Fibroblast of skin of scalp (primary cell): ENCODE measurements around the gene LRRN4. TPM values are rescaled to one million over a fixed set of nuclear protein-coding genes. Genes with fewer than 3 reads are reported as not detected.

Experiments used
- DNase-seq: peaks from one replicate; pipeline ENCODE4 v3.0.0-alpha.2; 2013
- polyA plus RNA-seq, 2 experiments: library from polyadenylated mRNA; unstranded; fragments of 120-200 nt; gene quantifications; one replicate each; pipeline ENCODE4 v1.2.1, GENCODE V29; 2013; ENCODE audit not compliant: insufficient read length in 2 of 2

LRRN4 gene
- 0.07 TPM for polyA plus RNA-seq (2013, experiment 1 of 2; ENCODE audit: insufficient read length)
- 0.09 TPM for polyA plus RNA-seq (2013, experiment 2 of 2; ENCODE audit: insufficient read length)

DNA sequence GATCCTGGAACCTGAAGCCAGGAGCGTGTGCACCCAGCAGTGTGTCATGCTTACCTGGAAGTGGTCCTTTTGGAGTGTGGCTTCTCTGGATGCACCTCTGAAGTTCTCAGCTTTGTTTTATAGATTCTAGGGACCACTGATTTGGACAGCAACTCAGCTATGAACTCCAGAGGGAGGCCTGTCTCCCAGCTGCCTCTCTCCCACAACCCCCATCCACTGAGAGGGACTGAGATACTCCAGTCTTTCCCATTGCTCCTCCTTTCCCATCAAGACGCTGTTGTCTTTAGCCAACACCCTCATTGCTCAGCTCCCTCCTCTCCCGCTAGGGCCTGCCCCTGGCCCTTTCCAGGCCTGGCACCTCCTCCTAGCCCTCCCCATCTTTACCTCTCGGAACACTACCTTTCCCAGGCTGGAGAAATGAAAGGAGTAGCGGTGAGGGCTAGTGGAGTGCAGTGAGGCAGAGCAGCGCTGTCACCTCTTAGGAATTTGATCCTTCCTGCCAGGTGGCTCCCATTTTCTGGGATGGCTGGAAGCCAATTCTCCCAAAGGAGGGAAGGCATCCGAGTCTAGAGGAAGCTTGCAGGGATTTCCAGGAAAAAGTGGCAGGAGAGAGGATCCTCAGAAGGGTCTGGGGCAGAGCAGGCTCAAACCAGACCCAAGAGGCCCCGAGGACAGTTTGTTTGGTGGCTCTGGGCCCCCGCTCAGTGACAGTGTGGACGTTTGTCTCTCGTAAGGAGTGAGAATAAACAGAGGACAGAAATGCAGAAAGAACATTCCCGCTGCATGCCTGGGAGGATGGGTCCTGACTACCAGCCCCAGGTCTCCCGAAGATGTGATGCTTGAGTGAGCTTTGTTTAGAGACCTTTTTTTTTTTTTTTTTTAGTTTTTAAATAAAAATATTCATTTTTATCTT, at the start of gene LRRN4:
LRRN4 (minus strand) TSS at position 285 of the 913 bp plus-strand sequence. CDS start 1,261 bp downstream, outside the sequence.
- peak; percentile 15 for DNase-seq

DNA sequence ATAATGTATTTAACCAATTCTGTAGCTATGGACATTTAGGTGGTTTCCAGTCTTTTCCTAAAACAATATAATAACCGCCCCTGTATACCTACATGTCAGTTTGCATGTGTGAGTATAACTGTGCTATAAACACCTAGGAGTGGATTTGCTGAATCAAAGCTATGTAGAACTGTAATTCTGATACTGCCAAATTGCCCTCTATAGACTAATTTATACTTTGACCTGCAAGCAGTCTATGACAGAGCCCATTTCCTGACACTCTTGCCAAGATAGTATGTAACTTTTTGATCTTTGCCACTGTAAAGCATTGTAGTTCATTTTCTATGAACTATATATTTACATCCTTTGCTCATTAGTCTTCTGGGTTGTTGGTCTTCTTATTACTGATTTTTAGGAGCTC, 49.4 kb upstream of the LRRN4 start:
- no peak for DNase-seq

DNA sequence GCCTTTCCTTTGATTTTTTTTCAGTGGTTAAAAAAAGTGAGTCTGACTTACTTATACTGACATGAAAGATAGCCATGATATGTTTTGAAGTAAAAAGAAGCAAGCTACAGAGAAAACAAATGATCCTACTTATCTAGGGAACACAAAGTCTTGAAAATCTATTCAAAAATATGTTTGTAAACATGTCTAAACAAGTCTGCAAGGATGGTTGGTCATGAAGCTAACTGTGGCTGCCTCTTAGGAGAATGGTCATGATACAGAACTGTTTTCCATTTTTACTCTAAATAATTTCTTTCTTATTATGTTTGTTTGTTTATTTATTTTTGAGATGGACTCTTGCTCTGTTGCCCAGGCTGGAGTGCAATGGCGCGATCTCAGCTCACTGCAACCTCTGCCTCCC, 47.5 kb upstream of the LRRN4 start:
- DNase-seq: no peak

DNA sequence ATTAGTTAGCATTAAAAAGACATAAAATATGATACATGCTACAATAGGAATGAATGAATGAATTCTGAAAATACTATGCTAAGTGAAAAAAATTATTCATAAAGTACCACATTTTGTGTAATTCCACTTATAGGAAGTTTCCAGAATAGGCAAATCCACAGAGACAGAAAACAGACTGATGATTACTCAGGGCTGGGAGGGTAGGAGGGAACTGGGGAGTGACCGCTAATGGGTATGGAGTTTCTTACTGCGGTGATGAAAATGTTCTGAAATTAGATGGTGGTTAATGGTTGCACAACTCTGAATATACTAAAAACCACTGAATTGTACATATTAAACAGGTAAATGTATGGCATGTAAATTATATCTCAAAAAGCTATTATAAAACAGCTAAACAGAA, 46.4 kb upstream of the LRRN4 start:
- no peak for DNase-seq

DNA sequence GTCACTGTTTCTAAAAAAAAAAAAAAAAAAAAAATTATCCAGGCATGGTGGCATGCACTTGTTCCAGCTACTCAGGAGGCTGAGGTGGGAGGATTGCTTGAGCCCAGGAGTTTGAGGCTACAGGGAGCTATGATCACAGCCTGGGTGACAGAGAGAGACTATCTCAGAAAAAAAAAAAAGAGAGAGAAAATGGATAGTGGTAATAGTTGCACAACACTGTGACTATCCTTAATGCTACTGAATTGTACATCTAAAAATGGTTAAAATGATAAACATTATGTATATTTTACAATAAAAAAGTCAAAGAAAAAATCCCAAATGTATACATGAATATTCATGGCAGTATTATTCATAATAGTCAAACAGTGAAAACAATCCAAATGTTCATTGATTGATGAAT, 46.0 kb upstream of the LRRN4 start:
- DNase-seq: no peak

DNA sequence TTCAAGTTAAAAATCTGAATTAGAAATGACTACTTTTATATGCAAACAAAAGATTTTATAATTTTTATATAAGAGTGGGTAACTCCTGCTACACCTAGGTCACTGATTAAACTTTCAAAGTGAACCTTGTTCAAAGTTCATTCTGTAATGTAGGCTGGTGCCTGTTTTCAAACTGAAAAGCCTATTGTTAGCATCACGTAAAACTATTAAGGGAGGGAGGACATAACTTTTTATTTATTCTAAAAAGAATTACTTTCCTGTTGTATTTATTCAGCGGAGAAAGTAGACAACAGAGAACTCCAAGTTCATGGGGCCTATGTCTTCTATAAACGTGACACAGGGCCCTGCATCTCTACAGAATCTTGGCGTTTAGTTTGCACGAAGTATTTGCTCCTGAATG, 41.5 kb upstream of the LRRN4 start:
- DNase-seq: no peak

DNA sequence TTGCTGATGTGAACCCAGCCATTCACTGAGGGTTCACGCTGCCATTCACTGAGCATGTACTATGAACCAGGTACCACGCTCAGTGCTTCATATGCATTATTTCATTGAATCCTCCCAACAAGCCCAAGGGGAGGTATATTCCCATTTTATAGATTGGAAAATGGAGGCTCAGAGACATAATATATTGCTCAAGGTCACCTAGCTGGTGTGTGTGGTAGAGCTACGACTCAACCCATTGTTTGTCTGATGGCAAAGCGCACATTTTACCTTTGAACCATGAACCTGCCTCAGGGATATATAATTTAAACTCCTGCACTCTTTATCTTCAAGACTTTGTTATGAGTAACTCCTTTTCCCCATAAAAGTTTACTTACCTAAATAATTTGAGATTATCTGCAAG, 40.7 kb upstream of the LRRN4 start:
- no peak for DNase-seq

DNA sequence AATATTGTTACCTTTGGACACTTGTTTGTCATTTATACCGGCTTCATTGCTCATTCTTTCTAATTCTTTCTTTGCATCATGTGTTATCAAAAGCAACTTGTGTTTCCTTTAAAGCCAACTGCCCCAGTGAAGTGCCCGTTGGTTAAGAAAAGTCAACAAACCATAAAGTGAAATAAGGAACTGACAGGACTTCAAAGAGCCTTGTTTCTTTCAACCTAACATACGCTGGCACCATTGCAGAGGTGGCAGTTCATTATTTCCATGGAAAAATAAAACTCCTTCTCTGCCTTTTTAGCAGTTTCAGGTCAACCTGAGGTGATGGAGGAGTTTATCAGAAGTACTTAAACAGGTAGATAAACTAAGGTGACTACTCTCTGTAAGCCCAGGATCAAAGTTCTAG, 40.2 kb upstream of the LRRN4 start:
- no peak for DNase-seq

DNA sequence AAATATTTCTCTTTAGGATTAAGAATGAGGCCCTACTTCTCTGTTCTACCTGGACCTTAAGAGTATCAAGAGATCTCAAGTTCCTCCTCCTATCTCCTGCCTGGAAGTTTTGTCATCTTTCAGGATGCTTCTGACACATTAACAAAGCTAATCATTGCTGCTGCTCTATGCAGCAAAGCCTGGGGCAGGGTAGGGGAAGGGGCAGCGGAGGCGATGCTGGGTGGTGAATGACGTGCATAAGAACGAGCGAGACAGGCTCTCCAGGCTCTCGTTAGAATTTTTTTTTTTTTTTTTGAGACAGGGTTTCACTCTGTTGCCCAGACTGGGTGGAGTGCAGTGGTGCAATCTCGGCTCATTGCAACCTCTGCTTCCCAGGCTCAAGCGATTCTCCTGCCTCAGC, 37.8 kb upstream of the LRRN4 start:
- DNase-seq: no peak

DNA sequence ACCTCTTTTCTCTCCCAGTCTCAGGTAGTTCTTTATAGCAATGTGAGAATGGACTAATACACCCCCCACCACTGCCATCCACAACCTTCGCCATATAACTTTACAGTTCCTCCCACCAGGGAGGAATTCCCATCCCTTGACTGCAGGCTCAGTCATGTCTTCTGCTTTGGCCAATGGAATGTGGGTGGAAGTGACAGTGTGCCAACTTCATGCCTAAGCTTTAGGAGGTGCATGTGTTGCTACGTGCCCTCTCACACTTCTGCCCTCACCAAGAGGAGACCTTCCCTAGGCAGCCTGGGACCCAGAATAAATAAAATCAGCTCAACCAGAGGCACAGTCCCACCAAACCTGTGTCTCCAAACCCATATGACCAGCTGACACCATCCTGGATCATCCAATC, 33.0 kb upstream of the LRRN4 start:
- DNase-seq: no peak

DNA sequence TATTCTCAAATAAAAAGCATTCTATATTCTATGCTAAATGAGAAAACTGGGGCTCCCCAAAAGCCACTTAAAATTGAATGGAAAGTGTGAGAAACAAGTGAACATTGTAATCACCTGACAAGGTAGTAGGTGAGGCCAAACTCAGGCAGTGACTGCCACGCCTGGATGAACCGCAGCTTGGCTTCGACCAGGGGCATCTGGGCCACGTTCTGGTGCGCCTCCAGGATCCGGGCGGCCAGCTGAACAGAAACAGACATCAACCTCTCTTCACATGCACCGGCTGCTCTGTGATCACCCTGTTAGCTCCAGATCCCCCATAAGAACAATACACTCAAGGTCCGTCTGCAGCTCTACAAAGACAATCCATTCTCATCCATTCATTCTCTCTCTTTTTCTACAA, 30.1 kb upstream of the LRRN4 start:
- DNase-seq: no peak

DNA sequence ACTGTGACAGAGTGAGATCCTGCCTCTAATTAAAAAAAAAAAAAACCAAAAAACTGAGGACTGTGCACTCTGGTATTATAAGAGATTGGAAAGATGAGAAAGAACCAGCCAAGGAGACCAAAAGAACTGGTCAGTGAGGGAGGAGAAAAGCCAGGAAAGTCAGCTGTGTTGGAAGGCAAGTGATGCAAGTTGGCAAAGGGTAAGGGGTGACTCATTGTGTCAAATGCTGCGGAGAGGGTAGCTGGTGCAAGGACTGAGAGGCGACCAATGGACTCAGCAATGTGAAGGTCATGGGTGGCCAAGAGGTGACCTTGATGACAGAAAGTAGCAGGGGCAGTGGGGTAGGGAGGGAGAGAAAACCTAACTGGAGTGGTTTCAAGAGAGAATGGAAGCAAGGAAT, 27.4 kb upstream of the LRRN4 start:
- peak; percentile 11 for DNase-seq

DNA sequence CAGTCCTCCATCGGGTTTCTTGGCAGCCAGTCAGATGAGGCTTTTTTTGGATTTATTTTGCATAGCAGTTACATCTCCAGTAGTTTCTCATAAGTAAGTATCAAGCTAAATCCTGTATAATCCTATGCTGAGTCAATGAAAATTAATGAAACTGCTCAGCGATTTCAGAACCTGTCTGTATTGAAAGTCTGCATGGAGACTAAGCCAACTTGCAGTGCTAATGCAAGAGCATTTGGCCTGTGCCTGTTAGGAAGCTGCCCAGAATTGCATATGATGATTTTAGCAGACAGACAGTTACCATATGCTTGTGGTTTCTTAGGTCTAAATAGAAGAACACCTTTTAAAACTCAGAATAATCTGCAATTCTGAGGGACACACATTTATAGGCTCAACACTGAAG, 25.2 kb upstream of the LRRN4 start:
- DNase-seq: no peak

DNA sequence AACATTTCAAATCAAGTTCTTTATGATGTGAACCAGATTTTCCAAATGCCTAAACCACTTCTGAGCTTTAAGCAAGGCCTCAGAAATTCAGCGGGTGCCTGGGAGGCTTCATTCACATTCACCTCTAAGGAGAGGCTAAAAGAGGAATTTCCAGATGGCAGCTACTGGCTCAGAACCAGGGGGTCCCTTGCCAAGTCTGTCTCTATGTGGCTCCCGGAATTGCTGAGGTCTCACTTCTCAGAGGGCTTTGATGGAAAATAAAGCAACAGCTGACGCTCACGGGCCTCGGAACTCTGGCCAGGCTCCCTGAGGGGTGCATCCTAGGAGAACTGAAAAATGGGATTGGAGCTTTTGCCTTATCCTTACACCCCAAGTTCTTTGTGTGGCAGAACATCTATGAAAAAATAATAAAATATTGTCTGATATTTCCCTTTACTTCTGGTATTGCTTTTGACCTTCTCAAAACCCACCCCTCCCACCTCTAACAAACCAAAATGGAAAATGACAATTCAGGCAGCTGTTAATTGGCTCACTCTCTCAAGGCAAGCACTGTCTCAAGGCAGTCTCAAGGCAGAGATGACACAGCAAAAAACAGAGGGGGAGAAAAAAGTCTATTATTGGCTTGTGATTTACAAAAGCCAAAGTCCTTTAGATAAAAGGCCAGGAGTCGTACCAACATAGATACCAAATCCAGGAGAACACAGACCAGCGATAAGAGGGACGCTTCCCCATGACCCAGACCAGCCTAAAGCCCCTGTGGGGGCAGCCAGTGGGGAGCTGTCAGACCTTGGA, 21.8 kb upstream of the LRRN4 start:
- peak; percentile 9 for DNase-seq

DNA sequence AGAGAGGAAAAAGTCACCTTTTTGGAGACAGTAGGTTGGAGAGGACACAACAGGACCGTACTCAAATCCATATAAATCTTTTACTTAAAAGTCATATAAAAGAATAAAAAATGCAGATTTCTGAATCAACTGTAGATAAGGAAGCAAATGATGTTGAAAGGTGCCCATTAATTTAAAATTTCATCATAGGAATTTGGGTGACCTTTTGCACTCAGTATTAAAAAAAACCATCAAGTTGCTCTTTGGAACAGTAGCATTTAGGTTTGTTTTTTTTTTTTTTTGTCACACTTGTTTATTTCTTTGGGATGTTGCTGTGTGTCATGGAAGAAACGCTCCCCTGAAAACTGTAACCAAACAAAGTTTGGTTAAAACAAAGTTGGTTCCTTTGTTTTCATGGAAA, 20.9 kb upstream of the LRRN4 start:
- DNase-seq: no peak

DNA sequence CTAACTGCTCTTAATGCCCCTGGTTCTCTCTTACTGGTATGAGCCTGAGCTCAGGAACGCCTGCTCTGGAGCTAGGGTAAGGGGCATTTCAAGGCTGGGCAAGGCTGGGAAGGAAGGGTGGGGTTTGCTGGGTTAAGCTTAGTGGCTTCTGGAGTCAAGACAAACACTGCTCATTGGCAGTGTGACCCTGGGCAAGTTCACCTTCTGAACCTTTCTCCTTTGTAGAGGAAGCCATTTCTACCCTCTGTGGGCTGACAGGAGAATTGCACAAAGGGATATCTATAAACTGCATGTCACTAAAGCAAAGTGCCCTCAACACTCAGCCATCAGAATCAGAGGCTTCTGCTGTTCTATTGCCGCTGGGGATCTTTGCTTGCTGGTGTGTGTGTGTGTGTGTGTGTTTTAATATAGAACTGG, 20.3 kb upstream of the LRRN4 start:
- peak; percentile 23 for DNase-seq

DNA sequence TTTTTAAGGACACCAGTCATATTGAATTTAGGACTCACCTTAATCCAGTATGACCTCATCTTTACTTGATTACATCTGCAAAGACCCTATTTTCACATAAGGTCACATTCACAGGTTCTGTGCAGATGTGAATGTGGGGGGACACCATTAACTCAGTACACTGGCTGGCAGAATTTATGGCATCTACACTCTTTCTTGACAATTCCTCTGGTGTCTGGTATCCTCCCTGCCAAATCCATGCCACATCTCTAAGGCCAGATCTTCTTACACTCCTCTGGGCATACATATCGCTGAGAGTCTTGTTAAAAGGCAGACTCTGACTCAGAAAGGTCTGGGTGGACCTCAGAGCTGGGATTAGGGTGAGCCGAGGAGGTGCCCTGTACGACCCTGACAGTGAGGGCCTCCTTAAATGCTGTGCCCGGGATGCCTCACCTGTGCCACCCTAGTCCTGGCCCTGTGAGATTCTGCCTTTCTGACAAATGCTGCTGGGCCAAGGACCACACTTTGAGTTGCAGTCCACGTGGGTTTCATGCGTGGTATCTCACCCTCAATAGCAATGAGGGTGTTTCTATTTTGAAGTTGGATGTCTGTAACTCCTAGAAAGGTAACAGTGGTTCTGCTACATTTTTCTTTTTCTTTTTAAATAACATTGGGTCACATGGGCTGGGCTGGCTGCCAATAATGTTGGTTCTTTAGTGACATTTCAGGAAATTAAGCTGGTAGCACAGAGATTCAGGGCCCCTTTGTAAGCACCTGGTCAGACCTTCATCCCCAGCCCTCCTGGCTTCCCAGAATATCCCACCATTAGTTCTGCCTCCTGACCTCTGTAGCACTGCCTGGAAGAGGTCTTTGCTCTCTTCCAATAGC, 17.2 kb upstream of the LRRN4 start:
- no peak for DNase-seq

DNA sequence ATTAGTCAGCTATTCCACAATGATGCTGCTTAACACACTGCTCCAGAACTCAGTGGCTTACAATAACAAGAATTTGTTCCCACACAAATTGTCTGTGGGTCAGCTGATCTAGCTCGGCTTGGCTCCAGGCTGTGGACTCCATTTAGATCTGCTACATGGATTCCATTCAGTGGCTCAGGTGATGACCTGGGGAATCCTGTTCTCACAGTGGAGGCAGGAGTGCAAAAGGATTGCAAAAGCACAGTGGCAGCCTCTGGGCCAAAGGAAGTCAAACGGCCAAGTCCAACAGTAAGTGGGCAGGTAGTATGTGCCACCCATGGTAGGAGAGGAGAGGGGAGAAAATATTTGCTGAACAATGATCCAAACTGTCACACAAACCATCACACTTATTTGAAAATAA, 15.8 kb upstream of the LRRN4 start:
- DNase-seq: no peak

DNA sequence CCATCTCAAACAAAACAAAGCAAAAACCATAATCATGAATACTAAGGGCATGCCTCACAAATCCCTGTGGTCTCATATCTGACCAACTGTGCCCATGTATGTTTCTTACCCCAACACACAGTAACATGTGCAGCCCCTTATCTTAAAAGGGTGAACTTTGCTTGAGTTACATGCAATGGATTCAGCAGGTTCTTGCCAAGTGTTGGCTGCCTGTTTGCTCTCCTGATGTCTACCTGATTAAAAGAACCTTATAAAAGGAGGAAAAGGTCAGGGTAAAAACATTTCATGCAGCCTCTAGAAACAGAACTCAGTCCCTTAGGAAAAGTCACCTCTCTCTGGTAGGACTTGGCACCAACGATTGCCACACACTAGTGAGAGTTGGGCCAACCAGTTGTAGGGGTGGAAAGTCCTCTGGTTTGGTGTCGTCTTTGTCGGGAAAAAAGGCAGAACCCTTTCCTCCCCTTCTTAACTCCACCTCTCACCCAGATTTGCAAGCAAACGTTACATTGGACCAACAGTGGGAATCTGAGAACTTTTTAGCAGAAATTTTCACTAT, 14.0 kb upstream of the LRRN4 start:
- no peak for DNase-seq

DNA sequence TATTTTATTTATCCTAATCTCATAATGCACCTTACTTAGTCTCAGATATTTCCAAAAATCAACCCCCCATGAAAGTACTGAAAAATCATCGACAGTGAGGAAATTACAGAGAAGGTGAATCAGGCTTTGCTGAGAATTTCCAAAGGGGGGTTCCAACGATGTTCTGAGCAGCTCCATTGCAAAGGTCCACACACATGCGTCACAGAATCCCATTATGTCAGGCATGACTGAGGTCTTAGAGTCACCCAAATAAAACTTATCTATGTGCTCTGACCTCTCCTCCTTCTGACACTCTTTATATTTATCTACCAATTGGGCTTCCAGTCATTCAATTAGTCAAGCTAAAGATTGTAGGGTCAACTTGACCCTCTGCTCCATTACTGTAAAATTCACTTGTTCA, 12.7 kb upstream of the LRRN4 start:
- DNase-seq: no peak

DNA sequence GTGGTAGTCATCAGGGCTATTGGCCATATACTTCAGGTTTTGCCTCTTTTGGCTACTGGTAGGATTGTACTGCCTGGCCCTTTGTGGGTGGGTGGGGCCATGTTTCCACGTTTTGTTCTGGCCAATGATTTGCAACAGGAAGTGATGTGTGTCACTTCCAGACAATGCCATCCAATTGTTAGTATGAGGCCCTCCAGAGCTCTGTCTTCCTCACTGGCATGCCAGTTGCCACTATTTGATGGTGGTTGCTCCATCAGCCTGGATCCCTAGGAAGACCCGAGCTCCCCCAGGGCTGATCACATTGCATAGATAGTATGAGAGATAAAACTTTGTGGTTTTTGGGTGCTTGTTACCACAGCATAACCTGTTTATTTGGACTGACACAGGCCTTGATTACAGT, 7.7 kb upstream of the LRRN4 start:
- DNase-seq: no peak

DNA sequence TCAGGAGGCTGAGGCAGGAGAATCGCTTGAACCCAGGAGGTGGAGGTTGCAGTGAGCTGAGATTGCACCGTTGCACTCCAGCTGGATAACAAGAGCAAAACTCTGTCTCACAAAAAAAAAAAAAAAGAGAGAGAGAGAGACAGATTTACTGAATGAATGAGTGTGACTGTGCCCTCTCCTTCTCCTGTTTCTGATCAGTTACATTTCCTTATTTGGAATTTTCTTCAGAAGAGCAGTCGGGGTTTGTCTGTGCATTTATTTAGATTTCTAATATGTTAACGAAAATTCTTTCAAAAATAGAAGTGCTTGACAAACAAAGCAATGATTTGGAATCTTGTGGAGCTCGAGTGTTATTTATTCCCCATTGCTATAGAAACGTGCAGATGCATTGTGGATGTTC, 6.4 kb upstream of the LRRN4 start:
- no peak for DNase-seq
